Esophagus (tissue), 2 donors: ENCODE measurements around the gene PPP1R1C. TPM values are rescaled to one million over a fixed set of nuclear protein-coding genes. Genes with fewer than 3 reads are reported as not detected.
"Not testable (repeated sequence)": the region's sequence is repeated elsewhere in the genome, so short reads cannot be mapped to it uniquely, and the experiment has no call there.

Experiments
- H3K27ac ChIP-seq, 2 donors: one replicate each; pipeline ENCODE4 v1.5.1; 2013; ENCODE audit warnings: low read depth in 2 of 2, mild to moderate bottlenecking in 2 of 2, inconsistent platforms in 1 of 2, low read length in 1 of 2, moderate library complexity in 1 of 2
- H3K27me3 ChIP-seq, 2 donors: one replicate each; pipeline ENCODE4 v1.6.1; 2013; ENCODE audit warnings: low read length in 2 of 2, control low read depth in 1 of 2, mild to moderate bottlenecking in 1 of 2; ENCODE audit not compliant: insufficient read depth in 2 of 2, control insufficient read depth in 1 of 2
- H3K36me3 ChIP-seq, 2 donors: one replicate each; pipeline ENCODE4 v1.6.1; 2013; ENCODE audit warnings: low read length in 1 of 2; ENCODE audit not compliant: control insufficient read depth in 2 of 2, insufficient read depth in 2 of 2
- H3K4me1 ChIP-seq, 2 donors: one replicate each; pipeline ENCODE4 v1.6.1; 2013; ENCODE audit warnings: low read length in 1 of 2; ENCODE audit not compliant: control insufficient read depth in 2 of 2, insufficient read depth in 2 of 2
- H3K4me3 ChIP-seq, 2 donors: one replicate each; pipeline ENCODE4 v1.5.1; 2013; ENCODE audit warnings: low read length in 2 of 2, mild to moderate bottlenecking in 2 of 2, low read depth in 1 of 2, moderate library complexity in 1 of 2
- H3K9me3 ChIP-seq, 2 donors: one replicate each; pipeline ENCODE4 v1.6.1; 2013; ENCODE audit warnings: mild to moderate bottlenecking in 2 of 2, low read depth in 1 of 2, low read length in 1 of 2, moderate library complexity in 1 of 2; ENCODE audit not compliant: control insufficient read depth in 2 of 2, insufficient read depth in 1 of 2
- WGBS, 2 donors: extraction: QIAGEN DNeasy Blood & Tissue Kit; methylation state at CpG; one replicate each; pipeline ENCODE4 v1.1.7; 2013; 5-methylcytosine and 5-hydroxymethylcytosine counted together
- polyA plus RNA-seq, 2 donors: library from polyadenylated mRNA; stranded (reverse); fragments of 200-250 nt; gene quantifications; one replicate each; pipeline ENCODE4 v1.2.3, GENCODE V29; 2013
- donor health status: healthy with polysubstance abuse.
- donor health status: Bipolar disorder and iron deficiency.

Gene PPP1R1C
- polyA plus RNA-seq, 2 donors, result 1.1 to 1.4 TPM

DNA sequence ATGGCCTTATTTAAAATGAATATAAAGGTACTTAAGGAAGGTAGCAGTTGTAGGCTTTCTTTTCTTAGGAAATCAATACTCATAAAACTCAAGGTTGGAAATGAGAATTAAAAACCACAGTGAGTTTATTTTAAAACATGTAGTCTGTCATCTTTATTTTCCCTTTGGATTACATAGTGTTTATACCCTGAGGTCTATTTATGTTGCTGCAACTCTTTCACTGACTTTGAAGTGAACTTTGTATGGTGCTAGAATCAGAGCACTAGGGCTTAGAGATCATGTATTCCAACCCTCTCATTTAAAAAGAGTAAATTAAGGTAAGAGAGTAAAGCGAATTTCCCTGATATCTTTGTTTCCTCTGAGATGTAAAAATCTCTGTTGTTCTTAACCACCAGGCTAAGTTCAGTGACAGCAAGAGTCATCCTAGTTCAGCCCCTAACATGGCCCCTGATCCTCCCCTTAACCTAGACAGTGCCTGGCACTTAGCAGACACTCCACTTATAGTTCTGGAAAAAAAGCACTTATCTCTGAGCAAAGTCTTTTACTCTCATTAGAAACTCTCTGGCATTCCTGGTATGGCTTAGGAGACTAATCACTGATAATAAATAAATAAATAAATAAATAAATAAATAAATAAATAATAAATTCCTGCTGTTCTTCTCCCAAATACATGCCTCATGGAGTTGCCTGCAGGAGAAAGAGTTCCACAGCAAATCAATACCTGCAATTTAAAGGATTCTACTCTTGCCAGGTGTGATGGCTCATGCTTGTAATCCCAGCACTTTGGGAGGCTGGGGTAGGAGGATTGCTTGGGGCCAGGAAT lies 33.0 kb upstream of the PPP1R1C start:
- Histone ChIP-seq H3K36me3 (no peaks in the 10 kb centered on the region), H3K9me3 (no peaks in the 10 kb centered on the region), H3K27ac (no peak overlapping the region), H3K4me1 (peaks cover 0 to 3% of the 10 kb centered on the region in 2 donors), H3K27me3 (no peaks in the 10 kb centered on the region), H3K4me3 (no peak overlapping the region)
- WGBS, 2 donors, result 63 to 92% methylated on average over 1 of the region's 1 CpG

DNA sequence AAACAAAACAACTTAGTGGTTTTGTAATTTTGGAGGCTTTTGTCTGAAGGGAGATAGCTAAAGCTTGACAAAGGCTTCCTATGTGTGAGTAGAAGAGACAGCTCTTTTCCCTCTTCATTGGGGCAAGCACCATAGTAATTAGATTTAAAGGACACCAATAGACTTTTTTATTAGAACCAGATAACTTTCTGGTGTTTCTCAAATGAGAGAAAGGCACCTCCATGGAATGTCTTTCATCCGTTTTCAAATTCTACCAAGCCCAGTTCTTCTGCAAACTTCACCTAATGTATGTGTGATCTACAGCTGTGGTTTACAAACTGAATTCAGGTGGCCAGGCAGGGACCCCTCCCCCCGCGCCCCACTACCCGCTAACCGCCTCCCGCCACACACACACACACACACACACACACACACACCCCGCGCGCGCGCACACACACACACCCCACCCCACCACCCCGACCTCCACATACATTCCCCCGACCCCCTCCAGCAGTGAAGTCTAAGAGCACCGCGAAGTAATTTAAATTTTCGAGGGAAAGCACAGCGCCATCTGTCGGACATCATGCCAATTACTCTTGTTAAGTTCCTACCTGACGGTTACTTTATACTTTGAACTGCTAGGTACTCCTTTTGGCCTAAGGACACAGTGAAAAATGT lies 31.6 kb upstream of the PPP1R1C start:
- 15% methylated on average over 19 of the region's 19 CpGs for WGBS, 2 donors
- Histone ChIP-seq H3K9me3 (no peaks in the 10 kb centered on the region), H3K4me3 (peak overlapping the region in 1 of 2 donors; percentile 11), H3K27me3 (no peaks in the 10 kb centered on the region), H3K27ac (no peak overlapping the region), H3K36me3 (no peaks in the 10 kb centered on the region), H3K4me1 (peaks cover 0 to 3% of the 10 kb centered on the region in 2 donors)

GRCh38 chr2:181954538-181954883 lies 31.1 kb upstream of the PPP1R1C start:
- Histone ChIP-seq H3K4me3 (no peak overlapping the region), H3K27me3 (no peaks in the 10 kb centered on the region), H3K27ac (no peak overlapping the region), H3K9me3 (no peaks in the 10 kb centered on the region), H3K36me3 (no peaks in the 10 kb centered on the region), H3K4me1 (peaks cover 0 to 3% of the 10 kb centered on the region in 2 donors)
- WGBS, 2 donors, result 19 to 32% methylated on average over 4 of the region's 4 CpGs

- WGBS, 2 donors, result 8 to 49% methylated on average over 1 of the region's 1 CpG
- H3K9me3 ChIP-seq, result no peaks in the 10 kb centered on the region
- H3K4me3 ChIP-seq, result no peak overlapping the region
- H3K27me3 ChIP-seq, result no peaks in the 10 kb centered on the region
- no peaks in the 10 kb centered on the region for H3K36me3 ChIP-seq
- peaks cover 0 to 3% of the 10 kb centered on the region in 2 donors for H3K4me1 ChIP-seq
- no peak overlapping the region for H3K27ac ChIP-seq
These were observed 30.6 kb upstream of the PPP1R1C start for GRCh38 chr2:181955010-181955409.

- not testable (repeated sequence) for H3K27me3 ChIP-seq, H3K9me3 ChIP-seq, H3K27ac ChIP-seq, H3K4me3 ChIP-seq, H3K36me3 ChIP-seq, H3K4me1 ChIP-seq
- WGBS, 2 donors, result 93 to 96% methylated on average over 3 of the region's 3 CpGs
These were observed 29.8 kb upstream of the PPP1R1C start for GRCh38 chr2:181955866-181956265.

DNA sequence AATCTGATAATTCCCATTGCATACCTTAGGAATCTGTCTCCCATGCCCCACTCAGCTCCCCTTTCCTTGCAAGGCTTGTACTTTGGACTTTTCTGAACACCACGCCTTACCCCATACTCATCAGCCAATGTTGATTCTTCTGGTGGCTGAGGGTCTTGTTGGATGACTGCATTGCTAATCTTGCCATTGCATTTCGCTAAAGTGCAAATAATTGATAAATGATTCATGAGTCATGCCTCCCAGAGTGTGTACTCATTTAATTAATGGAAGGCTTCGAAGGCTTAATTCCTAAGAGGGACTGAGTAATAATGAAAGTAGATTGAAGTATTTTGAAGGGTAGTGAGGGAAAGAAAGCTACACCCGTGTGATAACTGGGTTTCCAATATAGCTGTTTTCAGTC lies 28.0 kb upstream of the PPP1R1C start:
- 56 to 61% methylated on average over 4 of the region's 4 CpGs for WGBS, 2 donors
- Histone ChIP-seq H3K27me3 (no peaks in the 10 kb centered on the region), H3K27ac (no peak overlapping the region)

DNA sequence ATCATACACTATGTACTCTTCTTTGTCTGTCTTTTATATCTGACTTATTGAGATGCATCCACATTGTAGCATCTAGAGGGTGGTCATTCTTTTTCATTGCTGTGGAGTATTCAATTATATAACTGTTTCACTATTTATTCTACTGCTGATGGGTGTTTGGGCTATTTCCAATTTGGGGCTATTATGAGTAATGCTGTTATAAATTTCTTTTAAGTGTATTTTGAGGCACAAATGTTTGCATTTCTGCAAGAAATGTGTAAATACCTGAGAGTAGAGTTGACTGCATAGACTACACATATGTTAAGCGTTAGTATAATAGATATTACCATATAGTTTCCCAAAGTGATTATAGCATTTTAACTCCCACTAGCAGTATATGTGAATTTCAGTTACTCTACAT lies 26.9 kb upstream of the PPP1R1C start:
- WGBS, 2 donors, result 90 to 98% methylated on average over 1 of the region's 1 CpG

More for the DNA sequence above, 28.0 kb upstream of the PPP1R1C start:
- peaks cover 0 to 3% of the 10 kb centered on the region in 2 donors for H3K4me1 ChIP-seq
- no peaks in the 10 kb centered on the region for H3K9me3 ChIP-seq
- no peaks in the 10 kb centered on the region for H3K36me3 ChIP-seq
- no peak overlapping the region for H3K4me3 ChIP-seq

DNA sequence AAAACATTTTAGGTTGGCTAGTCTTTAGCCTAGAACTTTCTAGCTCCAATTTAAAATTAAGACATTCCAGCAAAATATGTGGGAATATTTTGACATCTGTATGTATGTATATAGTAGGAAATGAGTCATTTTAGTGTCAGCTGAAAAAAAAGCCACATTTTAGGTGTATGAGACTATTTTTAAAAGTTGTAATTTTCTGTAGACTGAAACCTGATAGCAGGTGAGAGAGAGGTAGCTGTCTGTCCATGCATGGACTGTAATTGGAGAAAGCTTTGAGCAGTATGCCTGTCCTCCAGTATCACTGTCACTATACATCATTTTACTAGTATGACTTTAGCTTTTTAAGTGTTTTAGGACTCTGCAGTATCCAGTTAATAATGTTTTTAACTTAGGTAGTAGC lies 26.1 kb upstream of the PPP1R1C start:
- Histone ChIP-seq H3K27ac (no peak overlapping the region), H3K4me1 (no peaks in the 10 kb centered on the region), H3K9me3 (no peaks in the 10 kb centered on the region), H3K36me3 (no peaks in the 10 kb centered on the region), H3K4me3 (no peak overlapping the region), H3K27me3 (no peaks in the 10 kb centered on the region)

More for the DNA sequence above, 26.9 kb upstream of the PPP1R1C start:
- H3K36me3 ChIP-seq, result no peaks in the 10 kb centered on the region
- no peak overlapping the region for H3K4me3 ChIP-seq
- no peaks in the 10 kb centered on the region for H3K9me3 ChIP-seq
- H3K4me1 ChIP-seq, result peaks cover 0 to 3% of the 10 kb centered on the region in 2 donors
- H3K27ac ChIP-seq, result no peak overlapping the region
- no peaks in the 10 kb centered on the region for H3K27me3 ChIP-seq

GRCh38 chr2:181961167-181961566 lies 24.5 kb upstream of the PPP1R1C start:
- not testable (repeated sequence) for H3K4me1 ChIP-seq, H3K27me3 ChIP-seq, H3K27ac ChIP-seq, H3K36me3 ChIP-seq, H3K4me3 ChIP-seq, H3K9me3 ChIP-seq
- WGBS, 2 donors, result 93 to 94% methylated on average over 8 of the region's 8 CpGs

- WGBS, 2 donors, result 96% methylated on average over 20 of the region's 20 CpGs
- H3K4me1 ChIP-seq, result no peaks in the 10 kb centered on the region
- H3K27me3 ChIP-seq, result no peaks in the 10 kb centered on the region
These were observed 23.5 kb upstream of the PPP1R1C start for GRCh38 chr2:181962142-181962541.

More at GRCh38 chr2:181962142-181962541, 23.5 kb upstream of the PPP1R1C start:
- no peaks in the 10 kb centered on the region for H3K9me3 ChIP-seq
- H3K36me3 ChIP-seq, result no peaks in the 10 kb centered on the region
- no peak overlapping the region for H3K4me3 ChIP-seq
- no peak overlapping the region for H3K27ac ChIP-seq
